C4-2B (cell line): ENCODE measurements around the gene ANP32B.

Source experiments
- H3K27ac ChIP-seq: fragments of 450-650 bp; 2 replicates; pipeline ENCODE4 v1.5.1; 2017
- ZFX ChIP-seq: fragments of 450-650 bp; IDR thresholded peaks from 2 replicates; pipeline ENCODE4 v1.6.1; 2017
- TF ChIP-seq, protein P1 (sequence below): fragments of 450-650 bp; conservative IDR thresholded peaks from 2 replicates; pipeline ENCODE4 v1.5.1; 2017; ENCODE audit warnings: mild to moderate bottlenecking

ANP32B gene

DNA sequence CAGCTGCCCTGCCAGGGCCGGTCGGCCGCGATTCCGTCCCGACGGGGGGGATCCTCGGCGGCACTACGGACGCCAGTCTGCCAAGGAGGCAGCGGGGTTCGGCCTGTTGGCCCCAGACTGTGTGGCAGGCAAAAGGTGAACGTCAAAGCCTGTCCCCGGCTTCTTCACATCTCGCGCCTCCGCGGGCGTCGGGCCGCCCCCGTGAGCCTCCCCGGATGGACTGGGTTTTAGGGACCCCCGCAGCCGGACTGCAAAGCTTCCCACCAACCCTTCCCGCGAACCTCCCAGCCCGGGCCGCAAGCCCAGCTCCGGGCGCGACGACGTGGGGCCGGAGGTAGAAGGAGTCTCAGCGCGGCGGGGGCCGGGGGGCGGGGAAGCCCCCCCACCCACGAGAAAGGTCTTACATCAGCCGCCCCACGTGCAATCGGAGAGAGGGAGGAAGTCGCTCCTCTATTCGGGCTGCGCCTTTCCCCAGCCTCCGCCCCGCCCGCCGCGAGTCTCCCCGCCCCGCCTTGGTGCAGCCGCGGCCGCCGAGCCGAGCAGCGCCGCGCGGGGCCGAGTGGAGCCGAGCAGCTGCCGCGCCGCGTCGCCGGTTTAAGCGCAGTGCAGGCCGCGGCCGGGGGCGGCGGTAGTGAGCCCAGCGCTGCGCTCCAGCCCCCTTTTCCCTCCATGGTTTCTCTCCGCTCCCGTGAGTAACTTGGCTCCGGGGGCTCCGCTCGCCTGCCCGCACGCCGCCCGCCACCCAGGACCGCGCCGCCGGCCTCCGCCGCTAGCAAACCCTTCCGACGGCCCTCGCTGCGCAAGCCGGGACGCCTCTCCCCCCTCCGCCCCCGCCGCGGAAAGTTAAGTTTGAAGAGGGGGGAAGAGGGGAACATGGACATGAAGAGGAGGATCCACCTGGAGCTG lies at the start of gene ANP32B:
TSS of gene ANP32B (plus strand) at position 659 of the 906 bp plus-strand sequence. CDS start at position 874, 215 bp downstream.
- TF ChIP-seq, protein P1, sequence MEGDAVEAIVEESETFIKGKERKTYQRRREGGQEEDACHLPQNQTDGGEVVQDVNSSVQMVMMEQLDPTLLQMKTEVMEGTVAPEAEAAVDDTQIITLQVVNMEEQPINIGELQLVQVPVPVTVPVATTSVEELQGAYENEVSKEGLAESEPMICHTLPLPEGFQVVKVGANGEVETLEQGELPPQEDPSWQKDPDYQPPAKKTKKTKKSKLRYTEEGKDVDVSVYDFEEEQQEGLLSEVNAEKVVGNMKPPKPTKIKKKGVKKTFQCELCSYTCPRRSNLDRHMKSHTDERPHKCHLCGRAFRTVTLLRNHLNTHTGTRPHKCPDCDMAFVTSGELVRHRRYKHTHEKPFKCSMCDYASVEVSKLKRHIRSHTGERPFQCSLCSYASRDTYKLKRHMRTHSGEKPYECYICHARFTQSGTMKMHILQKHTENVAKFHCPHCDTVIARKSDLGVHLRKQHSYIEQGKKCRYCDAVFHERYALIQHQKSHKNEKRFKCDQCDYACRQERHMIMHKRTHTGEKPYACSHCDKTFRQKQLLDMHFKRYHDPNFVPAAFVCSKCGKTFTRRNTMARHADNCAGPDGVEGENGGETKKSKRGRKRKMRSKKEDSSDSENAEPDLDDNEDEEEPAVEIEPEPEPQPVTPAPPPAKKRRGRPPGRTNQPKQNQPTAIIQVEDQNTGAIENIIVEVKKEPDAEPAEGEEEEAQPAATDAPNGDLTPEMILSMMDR, result peak; percentile 98
- peak; percentile 27; the same call in 1 of the 2 replicates for TF ChIP-seq ZFX
- peak within 1 kb of the TSS; percentile 100 for H3K27ac ChIP-seq

DNA sequence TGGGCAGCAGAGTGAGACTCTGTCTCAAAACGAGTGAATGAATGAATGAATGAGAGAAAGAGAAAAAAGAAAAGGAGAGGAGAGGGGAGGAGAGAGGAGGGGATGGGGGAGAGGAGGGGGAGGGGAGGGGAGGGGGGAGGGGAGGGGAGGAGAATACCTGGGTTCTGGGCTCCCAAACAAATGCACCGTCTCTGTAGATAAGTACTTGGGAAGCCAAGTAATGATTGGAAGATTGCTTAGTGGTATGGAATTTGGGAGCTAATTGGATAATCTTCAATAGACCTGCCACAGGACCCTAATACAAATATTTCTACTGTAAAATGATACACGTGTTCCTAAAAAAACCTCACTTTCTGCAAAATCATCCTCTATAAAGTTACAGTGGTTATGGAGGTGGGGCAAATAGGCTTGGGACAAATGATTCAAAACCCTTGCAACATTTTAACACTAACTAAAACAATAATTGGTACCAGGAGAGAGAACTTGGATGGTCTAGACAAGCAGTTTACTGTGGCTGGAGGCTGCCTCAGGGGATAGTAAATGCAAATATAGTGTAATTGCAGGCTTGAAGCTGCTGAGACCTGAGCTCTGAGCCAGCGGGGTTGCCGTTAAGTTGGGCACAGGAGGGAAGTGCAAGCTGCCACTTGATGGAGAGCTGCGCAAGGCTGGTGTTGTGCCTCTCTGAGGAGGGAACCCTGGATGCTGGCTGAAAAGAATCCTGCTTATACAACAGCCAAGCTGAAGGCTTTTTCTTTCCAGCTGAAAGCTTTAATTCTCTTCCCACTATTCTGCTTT lies 48.6 kb upstream of the ANP32B start:
- no peak overlapping the region for H3K27ac ChIP-seq
- no peak for TF ChIP-seq ZFX
- TF ChIP-seq, protein P1, result no peak

DNA sequence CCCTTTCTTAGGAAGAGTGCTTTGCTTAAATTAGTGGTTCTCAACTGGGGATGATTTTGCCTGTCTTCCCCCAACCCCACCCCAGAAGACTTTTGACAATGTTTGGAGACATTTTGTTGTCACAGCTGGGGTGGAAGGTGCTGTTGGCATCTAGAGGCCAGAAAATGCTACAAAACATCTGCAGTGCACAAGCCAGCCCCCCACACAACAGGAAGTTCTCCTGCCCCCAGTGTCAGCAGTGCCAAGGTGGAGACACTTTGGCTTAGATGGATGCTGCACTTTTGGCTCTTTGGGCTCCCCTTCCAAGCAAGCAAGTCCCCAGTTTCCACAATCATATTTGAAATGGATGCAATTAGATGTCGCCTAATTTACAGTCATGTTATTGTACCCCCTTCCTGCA lies 47.9 kb upstream of the ANP32B start:
- no peak overlapping the region for H3K27ac ChIP-seq
- no peak for TF ChIP-seq ZFX
- TF ChIP-seq, protein P1, result no peak

DNA sequence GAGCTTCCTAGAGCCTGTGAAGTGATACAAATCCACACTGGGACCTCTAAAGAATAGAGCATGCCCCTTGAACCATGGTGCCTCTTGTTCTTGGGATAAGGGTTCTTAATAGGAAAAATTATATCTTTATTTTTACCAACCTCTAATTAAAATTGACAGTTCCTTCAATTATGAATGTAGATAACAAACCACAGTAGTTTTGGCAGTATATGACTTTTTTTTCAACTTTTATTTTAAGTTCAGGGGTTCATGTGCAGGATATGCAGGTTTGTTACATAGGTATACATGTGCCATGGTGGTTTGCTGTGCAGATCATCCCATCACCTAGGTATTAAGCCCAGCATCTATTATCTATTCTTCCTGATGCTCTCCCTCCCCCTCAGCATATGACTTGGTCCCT lies 46.1 kb upstream of the ANP32B start:
- TF ChIP-seq ZFX, result no peak
- TF ChIP-seq, protein P1, result no peak
- no peak overlapping the region for H3K27ac ChIP-seq

DNA sequence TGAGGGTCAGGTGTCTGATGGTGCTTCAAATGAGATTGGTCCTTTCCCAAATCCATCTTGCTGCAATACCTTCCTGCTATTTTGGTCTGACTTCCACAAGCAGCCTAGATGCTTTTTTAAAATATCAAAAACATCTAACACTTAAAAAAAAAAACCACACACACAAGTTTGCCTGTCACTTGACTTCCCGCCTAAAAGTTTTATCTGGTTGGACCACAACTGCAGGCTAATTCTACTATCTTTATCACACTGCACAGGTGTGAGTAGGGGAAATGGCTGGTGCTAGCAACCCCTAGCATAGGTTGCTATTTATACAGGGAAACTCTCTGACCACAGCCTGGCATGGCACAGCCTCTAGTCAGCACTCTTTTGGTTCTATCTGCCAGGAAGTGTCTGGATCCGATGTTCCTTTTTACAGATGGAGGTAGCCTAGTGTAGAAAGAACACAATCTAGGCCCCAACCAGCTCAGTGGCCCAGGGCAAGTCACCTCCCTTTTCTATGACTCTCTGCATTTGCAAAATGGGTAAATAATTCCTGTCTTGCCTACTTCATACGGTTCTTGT lies 45.0 kb upstream of the ANP32B start, which contains the start of gene HEMGN:
TSS of gene HEMGN (minus strand) at position 92 of the 564 bp plus-strand sequence. CDS start at position 56, 36 bp downstream.
- no peak within 1 kb of the TSS for H3K27ac ChIP-seq
- TF ChIP-seq, protein P1, result no peak
- TF ChIP-seq ZFX, result no peak

DNA sequence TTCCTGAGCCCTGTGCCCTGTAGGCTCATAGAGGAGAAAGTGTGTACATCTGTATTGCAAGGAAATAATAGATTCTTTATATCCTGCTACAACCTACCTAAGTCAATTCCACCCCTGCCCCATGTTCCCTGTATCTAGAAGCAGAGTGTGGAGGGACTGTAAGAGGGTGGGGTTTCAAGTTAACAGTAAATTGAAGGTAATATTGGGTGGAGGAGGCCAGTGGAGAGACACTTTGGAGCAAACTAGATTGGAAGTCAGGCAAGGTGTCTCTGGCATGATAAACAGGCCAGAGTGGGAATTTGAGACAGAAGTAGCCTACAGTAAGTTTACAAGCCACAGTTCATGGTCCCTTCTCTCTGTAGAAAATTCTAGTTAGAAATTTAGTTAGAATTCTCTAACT lies 42.9 kb upstream of the ANP32B start:
- TF ChIP-seq ZFX, result no peak
- TF ChIP-seq, protein P1, result no peak
- H3K27ac ChIP-seq, result no peak overlapping the region
